ENCODE data around the gene ERICH2.
A peak's percentile ranks its signal among the peaks of the same experiment; 100 is the strongest.

Gene ERICH2

GRCh38 chr2:170763232-170763631 is 6.9 kb upstream of the ERICH2 start:
- no peak for DNase-seq

DNA sequence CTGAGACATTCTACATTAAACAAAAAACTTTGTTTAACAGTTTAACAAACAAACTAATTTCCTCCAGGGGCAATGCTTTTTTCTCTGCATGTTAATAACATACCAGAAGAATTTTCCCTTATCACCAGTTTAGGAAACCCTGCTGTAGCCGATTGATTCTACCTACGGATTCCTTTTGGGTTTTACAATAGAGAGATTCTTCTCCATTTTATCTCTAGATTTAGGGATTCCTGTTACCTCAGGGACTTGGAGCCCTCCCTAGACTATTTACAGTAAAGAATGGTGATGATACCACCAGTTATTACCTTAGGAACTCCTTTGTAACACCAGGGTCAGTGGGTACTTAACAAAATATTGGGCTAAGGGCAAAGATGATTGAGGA is 5.3 kb upstream of the ERICH2 start:
- DNase-seq: no peak

DNA sequence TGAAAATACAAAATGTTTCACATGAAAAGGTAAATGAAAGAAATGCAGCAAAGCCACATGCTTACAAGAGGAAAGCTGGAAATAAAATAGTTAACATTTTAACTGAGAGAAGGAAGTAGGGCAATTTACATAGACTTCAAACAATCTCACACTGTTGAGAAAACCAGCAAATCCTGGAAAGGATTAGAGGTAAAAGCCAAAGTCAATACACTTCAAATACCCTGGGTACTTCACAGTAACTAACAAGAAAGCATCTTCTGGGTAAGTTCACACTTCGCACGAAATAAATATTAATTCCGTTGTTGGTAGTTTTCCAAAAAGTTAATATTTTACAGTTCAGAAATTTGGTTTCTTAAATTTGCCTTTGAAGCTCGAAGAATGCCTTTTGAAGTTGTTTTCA is 3.5 kb upstream of the ERICH2 start:
- no peak for DNase-seq

DNA sequence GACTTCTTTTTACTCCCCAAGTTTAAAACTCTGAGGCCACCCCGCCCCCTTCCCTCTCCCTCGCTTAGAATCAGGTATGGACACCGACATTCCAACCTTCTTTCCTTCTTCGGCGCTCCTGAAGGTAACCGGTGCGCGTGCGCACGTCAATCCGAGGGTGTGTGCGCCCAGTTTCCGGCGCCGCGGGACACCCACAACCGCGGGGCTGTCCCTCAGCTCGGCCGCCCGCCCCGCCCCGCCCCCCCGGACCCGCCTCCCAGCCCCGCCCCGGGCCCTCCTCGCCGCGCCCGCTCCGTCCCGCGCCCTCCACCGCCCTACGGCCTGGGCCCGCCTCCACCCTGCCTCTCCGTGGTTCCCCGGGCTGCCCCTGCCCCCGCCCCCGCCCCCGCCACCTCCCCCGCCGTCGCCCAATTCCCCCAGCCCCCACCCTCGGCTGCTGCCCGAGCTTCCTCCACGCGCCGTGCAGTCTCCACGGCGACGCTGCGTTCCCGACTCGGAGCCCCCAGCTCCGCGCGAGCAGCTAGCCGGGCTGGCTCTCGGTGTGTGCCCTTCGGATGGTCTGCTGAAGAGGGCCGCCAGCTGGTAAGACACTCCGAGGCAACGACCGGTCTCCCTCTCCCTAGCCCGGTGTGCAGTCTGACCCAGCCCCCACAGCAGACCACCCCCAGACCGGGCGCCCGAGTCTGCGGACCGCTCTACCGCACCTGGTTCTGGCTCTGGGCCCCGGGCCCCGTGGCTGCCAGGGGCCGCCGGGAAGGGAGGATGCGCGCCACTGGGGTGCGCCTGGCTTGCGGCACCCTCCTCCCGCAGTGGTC is 635 bp downstream of the ERICH2 start:
- DNase-seq: peak; percentile 86

DNA sequence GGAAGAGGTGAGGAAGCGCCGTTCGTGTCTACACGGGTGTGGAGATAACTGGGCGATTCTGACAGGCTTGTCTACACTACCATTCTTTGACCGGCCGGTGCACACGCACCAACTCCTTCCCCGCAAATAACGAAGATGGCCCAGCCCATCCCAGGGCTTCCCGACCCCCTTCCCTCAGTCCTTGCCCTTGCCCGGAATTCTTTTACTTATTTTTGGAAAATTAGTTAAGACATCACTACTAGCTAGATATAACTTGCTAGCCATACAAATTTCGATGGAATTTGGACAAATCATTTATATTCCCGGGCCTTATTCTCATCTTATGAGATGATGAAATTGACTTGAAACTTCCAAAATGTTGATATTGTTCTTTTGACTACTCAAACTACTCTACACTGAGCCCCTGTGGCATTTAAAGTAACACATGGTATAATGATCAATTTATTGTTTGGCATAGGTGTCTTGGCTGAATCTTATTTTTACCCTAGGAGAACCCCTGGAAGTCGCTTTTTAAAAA is 1.3 kb downstream of the ERICH2 start:
- DNase-seq: peak; percentile 34

GRCh38 chr2:170772295-170772694 is 2.1 kb downstream of the ERICH2 start:
- DNase-seq: no peak

- DNase-seq: no peak
Measured at GRCh38 chr2:170774074-170774473, 3.9 kb downstream of the ERICH2 start.

GRCh38 chr2:170778900-170779299 is 8.7 kb downstream of the ERICH2 start:
- no peak for DNase-seq

DNA sequence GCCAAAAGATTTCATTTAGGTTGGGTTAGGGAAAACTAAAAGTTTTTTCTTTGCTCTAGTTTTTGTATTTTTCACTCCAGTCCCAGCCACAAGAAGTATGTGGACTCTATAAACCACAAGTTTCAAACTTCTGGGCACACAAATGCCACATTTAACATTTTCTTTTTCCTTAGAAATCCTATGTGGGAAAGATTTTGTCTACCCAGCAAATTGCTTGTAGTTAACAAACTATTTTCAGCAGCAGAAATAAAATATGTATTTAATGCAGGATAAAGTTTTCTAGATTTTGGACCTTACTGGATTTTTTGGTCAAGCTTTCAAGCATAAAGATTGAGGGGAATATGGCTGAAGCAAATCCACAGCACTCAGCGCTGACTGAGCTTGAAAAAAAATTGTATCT is 9.1 kb downstream of the ERICH2 start:
- DNase-seq: no peak

DNA sequence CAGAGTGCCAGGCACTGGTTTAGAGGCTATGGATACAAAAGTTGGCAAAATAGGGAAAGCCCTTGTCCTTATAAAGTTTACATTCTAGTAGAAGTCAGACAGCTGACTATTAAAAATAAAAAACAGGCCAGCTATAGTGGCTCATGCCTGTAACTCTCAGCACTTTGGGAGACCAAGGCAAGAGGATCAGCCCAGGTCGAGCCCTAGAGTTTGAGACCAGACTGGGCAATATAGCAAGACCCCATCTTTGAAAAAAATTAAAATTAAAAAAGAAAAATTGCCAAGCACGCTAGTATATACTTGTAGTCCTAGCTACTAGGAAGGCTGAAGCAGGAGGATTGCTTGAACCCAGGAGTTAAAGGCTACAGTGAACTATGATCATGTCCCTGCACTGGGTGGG is 12.5 kb downstream of the ERICH2 start:
- DNase-seq: no peak

- DNase-seq: no peak
Measured at GRCh38 chr2:170783549-170783948, 13.4 kb downstream of the ERICH2 start.

DNA sequence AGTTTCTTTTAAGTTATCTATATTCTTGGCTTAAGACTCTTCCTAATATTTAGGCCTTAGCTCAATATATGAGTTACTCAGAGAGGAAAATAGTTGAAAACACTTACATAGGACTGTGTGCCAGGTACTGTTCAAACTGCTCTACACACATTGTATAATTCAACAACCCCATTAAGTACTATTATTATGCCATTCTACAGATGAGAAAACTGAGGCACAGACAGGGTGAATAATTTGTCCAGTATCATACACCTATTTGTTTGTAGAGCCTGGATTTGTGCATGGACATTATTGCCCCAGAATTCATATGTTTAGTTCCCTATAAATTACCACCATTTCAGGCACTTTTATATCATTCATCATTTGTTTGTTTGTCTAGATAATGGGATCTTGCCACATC is 28.8 kb downstream of the ERICH2 start:
- DNase-seq: no peak

DNA sequence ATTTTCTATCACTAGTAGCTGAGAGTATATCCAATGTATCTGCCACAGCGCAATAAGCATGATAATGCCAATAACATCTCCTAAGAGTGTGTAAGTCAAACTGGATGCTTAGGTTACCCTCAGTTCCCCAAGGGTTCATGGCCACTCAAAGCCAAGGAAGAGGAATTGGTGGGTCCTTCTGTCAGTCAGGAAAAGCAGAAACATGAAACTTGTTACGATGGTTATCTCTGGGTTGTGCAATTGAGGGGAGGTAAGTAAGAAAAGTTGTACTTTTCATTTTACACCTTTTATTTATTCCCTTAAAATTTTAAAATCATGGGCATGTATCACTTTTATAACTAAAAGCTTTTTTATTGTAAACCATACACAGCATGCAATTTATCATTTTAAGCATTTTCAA is 36.4 kb downstream of the ERICH2 start:
- DNase-seq: no peak

DNA sequence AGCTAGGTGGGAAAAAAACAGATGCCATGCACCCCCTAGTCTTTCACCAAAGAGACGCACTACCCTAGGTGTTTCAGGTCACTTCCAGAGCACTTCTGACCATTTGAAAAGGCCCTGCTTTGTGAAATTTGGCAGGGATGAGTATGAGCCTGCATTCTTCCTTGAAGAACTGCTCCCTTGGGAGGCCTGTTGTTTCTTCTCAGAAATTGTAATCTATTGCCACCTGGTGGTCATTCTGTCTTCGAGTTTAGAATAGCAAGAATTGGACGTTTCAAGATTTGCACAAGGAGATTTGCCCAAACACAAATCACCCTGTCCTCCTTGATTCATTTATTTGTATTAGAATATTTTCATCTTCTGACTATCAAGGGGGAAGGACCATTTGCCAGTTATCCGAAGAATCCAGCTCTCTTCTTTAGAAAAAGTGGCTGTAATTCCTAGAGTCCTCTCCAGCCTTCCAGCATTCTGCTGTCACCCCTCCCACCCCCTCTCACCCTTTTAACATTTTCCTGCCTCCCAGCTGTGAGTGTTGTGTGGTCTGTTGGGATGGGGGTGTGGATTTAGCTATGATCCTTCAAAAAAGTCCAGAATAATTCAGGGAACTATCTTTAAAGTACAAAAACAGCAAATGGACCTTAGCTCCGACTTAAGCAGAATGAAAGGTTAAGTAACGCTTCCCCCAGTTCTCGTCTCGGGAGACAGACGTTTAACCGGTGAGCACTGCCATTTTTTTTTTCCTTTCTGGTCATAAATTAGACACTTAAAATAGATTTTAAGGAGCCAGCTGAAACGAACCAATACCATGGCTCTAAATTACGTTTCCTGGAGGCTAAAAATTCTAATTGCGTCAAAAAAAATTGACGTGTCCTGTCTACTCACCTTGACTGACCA is 42.8 kb downstream of the ERICH2 start:
- DNase-seq: peak; percentile 89

DNA sequence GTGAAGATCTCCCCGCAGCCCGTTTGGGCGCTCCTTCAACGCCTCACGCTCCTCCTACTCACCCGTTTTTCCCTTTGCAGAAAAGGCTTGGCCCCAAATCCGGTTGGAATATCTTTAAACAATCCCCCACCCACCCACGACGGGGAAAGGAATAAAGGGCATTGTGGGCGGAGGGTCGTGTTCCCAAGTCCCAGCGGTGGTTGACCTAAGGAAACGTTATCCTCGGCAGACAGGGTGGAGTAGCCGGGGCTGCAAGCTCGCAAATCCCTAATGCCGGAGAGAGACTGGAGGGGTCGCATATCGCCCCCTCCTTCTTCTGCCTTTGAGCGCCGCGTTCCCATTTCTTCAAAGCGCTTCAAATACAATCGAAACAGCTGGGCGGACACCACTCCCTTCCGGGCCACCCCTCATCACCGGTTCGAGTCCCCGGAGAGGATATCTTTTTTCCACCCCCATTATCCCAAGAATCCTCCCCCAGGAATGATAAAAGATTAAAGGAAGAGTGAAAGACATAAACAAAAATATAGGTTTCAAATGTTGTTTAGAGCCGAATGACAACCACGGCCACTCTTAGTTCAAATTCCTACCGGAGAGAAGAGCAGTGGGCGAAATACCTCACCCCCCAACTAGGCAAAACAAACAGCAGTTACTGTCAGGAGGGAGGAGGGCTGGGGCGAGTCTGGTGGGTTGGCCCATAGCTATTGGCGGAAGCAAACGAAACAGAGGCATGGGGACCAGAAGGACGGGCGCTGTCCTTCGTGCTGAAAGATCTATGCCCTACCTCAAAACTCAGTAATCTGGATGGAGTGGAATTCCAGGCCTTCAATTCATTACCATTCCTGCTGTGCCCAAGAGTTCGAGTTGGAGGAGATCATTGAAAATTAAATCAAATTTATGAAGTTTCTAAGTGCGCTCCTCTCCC is 43.7 kb downstream of the ERICH2 start:
- DNase-seq: peak; percentile 84

DNA sequence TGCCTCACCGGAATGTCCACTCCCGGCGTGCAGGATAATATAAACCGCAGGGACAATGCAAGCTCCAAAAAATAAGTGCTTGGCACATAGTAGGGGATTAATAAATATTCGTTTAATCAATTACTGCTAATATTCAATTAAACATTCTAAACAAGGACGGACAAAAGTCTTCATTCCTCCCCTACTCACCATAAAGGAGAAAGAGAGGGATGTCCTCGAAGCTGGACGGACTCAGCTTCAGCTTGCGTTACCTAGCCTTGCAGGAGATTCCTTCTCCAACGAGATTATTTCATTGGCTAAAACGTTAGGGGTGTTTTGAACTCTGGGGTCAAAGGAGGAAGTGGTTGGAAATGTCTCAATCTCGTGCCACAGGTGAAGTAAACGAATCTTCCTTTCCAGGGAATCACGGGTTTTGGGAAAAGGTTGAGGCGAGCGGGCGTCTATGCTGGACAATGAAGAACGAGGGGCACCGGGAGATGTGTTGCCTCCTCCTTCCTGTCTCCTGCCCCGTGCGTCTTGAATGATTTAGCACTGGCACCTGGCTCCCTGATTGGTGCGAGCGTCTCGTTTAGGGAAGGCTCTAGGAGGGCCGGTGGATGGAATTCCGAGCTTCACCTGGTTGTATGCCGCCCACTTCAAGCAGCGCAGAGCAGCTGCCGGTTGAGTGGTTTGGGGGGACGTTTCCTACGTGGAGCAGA is 44.5 kb downstream of the ERICH2 start:
- DNase-seq: no peak

DNA sequence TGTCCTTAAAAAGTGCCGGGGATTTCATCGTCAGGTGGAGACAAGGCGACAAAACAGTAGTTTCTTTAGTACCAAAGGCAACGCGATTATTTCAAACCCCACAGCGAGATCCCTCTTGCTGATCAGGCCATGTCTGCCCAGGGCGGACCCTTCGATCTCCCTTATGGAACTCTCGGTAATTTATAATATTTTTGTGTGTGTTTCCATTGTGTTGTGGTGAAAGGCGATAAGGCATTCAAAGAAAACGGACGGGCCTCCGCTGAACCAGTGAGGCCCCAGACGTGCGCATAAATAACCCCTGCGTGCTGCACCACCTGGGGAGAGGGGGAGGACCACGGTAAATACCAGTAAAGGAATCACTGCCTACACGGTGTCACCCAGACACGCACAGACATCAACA is 45.1 kb downstream of the ERICH2 start:
- no peak for DNase-seq

DNA sequence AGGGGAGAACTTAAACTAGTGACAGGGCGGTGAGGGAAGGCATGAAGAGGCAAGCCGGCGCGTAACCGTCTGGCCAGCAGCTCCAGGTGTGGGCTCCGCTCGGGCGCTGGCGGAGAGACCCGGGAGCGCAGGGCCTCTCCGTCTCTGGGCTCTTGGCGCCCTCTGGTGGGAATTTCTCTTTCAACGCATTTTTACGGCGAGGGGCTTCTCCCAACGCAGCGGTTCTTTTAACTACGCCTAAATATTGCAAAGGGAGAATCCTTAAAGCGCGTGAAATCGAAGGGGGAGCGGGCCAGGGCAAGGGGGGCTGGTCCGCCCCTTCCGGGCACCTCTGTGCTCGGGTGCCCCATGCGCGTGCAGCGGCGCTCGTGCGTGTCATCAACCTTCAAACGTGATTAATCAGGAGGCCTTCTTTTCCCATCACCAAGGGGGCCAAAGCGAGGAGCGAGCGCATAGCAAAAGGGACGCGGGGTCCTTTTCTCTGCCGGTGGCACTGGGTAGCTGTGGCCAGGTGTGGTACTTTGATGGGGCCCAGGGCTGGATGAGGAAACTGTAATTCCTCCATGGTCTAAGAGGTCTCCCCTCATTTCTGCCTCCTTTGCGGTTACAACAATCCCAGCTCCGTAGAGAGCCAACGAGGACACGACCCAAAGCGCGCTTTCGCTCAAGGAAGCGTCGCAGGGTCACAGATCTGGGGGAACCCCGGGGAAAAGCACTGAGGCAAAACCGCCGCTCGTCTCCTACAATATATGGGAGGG is 45.7 kb downstream of the ERICH2 start:
- DNase-seq: peak; percentile 84

DNA sequence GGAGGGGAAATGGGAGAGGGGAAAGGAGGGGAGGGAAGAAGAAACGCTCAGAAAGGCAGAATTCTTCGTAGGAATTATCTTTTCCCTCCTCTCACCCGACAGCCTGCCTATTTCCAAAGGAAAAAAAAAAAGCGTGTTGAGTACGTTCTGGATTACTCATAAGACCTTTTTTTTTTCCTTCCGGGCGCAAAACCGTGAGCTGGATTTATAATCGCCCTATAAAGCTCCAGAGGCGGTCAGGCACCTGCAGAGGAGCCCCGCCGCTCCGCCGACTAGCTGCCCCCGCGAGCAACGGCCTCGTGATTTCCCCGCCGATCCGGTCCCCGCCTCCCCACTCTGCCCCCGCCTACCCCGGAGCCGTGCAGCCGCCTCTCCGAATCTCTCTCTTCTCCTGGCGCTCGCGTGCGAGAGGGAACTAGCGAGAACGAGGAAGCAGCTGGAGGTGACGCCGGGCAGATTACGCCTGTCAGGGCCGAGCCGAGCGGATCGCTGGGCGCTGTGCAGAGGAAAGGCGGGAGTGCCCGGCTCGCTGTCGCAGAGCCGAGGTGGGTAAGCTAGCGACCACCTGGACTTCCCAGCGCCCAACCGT is 46.4 kb downstream of the ERICH2 start, which contains the start of gene GAD1:
Gene GAD1 (plus strand): TSS at position 384 of the 589 bp plus-strand sequence. CDS start 1,705 bp downstream, outside the sequence.
- peak; percentile 97 for DNase-seq

All from hematopoietic multipotent progenitor cell treated with erythropoietin and hydrocortisone succinate and interleukin-3 and kit ligand, for 4 days (in vitro differentiated cells).